ENCODE results near the gene VAT1L. TPM values are rescaled to one million over a fixed set of nuclear protein-coding genes. Genes with fewer than 3 reads are reported as not detected.

Gene VAT1L
- total RNA-seq, 2 donors from 2014 or later: 0.05 to 4.4 TPM

DNA sequence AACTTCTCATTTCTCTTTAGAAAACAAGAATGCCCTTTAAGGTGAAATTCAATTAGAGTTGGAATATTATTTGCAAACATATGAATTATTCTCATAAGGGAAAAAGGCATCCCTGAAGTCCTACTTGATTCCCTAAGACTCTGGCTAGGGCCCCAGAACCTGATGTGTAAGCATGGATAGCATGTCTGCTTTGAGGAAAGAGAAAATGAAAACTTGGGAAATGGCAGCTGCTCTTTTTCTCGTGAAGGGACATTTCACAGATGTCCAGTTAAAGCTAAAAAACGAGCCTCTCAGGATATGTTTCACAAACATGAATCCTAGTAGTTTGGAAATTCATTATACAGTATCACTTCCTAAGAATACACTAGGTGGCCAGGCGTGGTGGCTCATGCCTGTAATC is 121.7 kb downstream of the VAT1L start:
- TF ChIP-seq, protein P1, sequence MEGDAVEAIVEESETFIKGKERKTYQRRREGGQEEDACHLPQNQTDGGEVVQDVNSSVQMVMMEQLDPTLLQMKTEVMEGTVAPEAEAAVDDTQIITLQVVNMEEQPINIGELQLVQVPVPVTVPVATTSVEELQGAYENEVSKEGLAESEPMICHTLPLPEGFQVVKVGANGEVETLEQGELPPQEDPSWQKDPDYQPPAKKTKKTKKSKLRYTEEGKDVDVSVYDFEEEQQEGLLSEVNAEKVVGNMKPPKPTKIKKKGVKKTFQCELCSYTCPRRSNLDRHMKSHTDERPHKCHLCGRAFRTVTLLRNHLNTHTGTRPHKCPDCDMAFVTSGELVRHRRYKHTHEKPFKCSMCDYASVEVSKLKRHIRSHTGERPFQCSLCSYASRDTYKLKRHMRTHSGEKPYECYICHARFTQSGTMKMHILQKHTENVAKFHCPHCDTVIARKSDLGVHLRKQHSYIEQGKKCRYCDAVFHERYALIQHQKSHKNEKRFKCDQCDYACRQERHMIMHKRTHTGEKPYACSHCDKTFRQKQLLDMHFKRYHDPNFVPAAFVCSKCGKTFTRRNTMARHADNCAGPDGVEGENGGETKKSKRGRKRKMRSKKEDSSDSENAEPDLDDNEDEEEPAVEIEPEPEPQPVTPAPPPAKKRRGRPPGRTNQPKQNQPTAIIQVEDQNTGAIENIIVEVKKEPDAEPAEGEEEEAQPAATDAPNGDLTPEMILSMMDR (IDR thresholded peaks at IDR 0.05): no peak
- TF ChIP-seq POLR2A (IDR thresholded peaks at IDR 0.05): no peak
- no peak for TF ChIP-seq POLR2AphosphoS5 (IDR thresholded peaks at IDR 0.05)
- no peaks in the 10 kb centered on the region for H3K9me3 ChIP-seq
- no peak for DNase-seq (ENCODE audit: low spot score)
- H3K27ac ChIP-seq: no peak overlapping the region
- no peaks in the 10 kb centered on the region for H3K4me1 ChIP-seq (replicated peaks)
- intact Hi-C loops (cut with DNase I): no loop called here
- 64% methylated on average over 3 of the region's 3 CpGs for WGBS
- H3K36me3 ChIP-seq: no peaks in the 10 kb centered on the region
- no peak overlapping the region for H3K4me3 ChIP-seq
- no peaks in the 10 kb centered on the region for H3K27me3 ChIP-seq (replicated peaks; ENCODE audit: insufficient read depth)

DNA sequence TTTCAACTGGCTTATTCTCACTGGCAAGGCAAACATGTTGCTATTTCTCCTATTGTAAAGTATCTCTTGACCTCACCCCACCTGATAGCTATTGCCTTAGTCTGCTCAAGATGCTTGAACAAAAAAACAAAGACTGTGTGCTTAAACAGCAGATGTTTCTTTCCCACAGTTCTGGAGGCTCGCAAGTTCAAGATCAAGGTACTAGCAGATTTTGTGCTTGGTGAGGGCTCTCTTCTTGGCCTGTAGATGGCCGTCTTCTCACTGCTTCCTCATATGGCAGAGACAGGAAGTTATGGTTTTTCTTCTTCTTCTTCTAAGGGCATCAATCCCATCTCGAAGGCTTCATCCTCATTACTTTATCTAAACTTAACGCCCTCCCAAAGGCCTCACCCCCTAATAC is 124.3 kb downstream of the VAT1L start:
- Histone ChIP-seq H3K4me1 (replicated peaks) (no peaks in the 10 kb centered on the region), H3K27me3 (replicated peaks; ENCODE audit: insufficient read depth) (no peaks in the 10 kb centered on the region), H3K9me3 (no peaks in the 10 kb centered on the region), H3K4me3 (no peak overlapping the region), H3K27ac (no peak overlapping the region), H3K36me3 (no peaks in the 10 kb centered on the region)
- DNase-seq (ENCODE audit: low spot score): no peak
- intact Hi-C loops (cut with DNase I): no loop called here
- TF ChIP-seq, protein P1 (IDR thresholded peaks at IDR 0.05): no peak
- TF ChIP-seq POLR2AphosphoS5 (IDR thresholded peaks at IDR 0.05) (no peak), POLR2A (IDR thresholded peaks at IDR 0.05) (no peak)
- 82% methylated on average over 4 of the region's 4 CpGs for WGBS

DNA sequence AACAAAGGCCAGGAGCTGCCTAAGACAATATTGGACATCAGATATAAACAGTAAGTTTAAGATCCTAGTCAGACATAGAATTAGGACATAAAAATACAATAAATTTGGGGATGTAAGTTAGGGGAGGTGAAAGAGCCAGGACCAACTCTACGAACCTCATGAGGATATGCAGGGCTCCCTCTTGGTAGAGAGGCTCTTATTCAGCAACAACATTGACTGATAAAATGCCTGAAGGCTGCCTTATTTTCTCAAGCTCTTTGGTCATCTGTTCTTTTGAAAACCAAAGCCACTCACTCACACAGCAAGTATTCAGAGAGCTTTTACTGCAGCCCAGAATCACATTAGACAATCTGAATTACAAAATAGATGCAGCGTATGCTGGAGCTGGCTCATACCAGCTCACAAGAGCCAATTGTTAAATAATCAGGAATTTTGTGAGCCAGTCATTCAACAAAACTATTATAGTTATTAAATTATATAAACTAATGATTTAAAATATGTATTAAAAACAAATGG is 125.4 kb downstream of the VAT1L start:
- intact Hi-C loops (cut with DNase I): no loop called here
- no peak for TF ChIP-seq POLR2AphosphoS5 (IDR thresholded peaks at IDR 0.05)
- TF ChIP-seq, protein P1 (IDR thresholded peaks at IDR 0.05): no peak
- TF ChIP-seq POLR2A (IDR thresholded peaks at IDR 0.05): no peak
- Histone ChIP-seq H3K4me3 (no peak overlapping the region), H3K4me1 (replicated peaks) (no peaks in the 10 kb centered on the region), H3K36me3 (no peaks in the 10 kb centered on the region), H3K27ac (no peak overlapping the region), H3K9me3 (no peaks in the 10 kb centered on the region), H3K27me3 (replicated peaks; ENCODE audit: insufficient read depth) (no peaks in the 10 kb centered on the region)
- DNase-seq (ENCODE audit: low spot score): no peak
- WGBS: 69% methylated on average over 2 of the region's 2 CpGs

DNA sequence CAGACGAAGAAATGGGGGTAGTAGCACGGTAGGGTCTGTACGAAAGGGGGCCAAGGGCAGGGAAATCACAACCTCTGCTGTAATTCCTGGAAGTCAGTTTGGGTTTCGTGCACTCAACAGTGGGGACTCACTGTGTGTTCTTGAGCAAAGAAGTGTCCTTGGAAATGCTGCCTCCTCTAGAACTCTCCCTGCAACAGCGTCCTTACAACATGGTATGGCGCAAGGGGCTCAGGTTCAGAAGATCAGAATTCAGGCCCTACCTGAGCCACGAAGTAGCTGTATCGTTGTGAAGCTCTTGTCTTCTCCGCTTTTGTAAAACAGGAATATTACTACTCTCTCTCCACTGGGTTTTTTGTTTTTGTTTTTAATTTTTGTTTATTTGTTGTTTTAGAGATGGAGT is 127.7 kb downstream of the VAT1L start:
- WGBS: 93% methylated on average over 9 of the region's 9 CpGs
- intact Hi-C loops (cut with DNase I): no loop called here
- Histone ChIP-seq H3K4me1 (replicated peaks) (no peaks in the 10 kb centered on the region), H3K36me3 (no peaks in the 10 kb centered on the region), H3K27ac (no peak overlapping the region), H3K27me3 (replicated peaks; ENCODE audit: insufficient read depth) (no peaks in the 10 kb centered on the region), H3K9me3 (no peaks in the 10 kb centered on the region), H3K4me3 (no peak overlapping the region)
- no peak for DNase-seq (ENCODE audit: low spot score)
- TF ChIP-seq, protein P1 (IDR thresholded peaks at IDR 0.05): no peak
- TF ChIP-seq POLR2A (IDR thresholded peaks at IDR 0.05) (no peak), POLR2AphosphoS5 (IDR thresholded peaks at IDR 0.05) (no peak)

DNA sequence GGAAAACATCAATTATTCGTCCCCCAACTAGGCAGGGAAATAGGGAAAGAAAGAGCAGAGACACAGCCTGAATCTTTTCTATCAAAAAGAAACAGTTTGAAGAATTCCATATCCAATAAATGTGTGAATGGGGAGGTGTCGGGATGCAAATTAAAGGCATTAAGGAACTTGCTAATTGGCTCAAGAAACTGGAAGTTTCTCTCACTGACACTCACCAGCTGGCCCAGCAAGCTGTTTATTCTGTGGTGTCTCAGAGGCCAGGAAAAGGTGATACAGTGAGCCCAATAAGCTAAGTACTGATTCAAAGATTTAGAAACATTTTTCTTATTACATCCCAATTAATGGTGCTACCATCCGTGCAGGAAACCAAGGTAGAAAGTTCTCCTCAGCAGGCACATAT is 129.6 kb downstream of the VAT1L start:
- intact Hi-C loops (cut with DNase I): no loop called here
- no peak for TF ChIP-seq POLR2A (IDR thresholded peaks at IDR 0.05)
- TF ChIP-seq POLR2AphosphoS5 (IDR thresholded peaks at IDR 0.05): no peak
- TF ChIP-seq, protein P1 (IDR thresholded peaks at IDR 0.05): no peak
- Histone ChIP-seq H3K27me3 (replicated peaks; ENCODE audit: insufficient read depth) (no peaks in the 10 kb centered on the region), H3K9me3 (no peaks in the 10 kb centered on the region), H3K4me3 (no peak overlapping the region), H3K4me1 (replicated peaks) (no peaks in the 10 kb centered on the region), H3K27ac (no peak overlapping the region), H3K36me3 (no peaks in the 10 kb centered on the region)
- DNase-seq (ENCODE audit: low spot score): no peak
- WGBS: 85% methylated on average over 3 of the region's 3 CpGs

Measured in prostate gland (tissue), 2 donors.